Liver (tissue), 9 donors: ENCODE data around the gene HS6ST3. TPM values are rescaled to one million over a fixed set of nuclear protein-coding genes. Genes with fewer than 3 reads are reported as not detected.

Experiments
- DNase-seq: peaks from one replicate; pipeline ENCODE4 v3.0.0-alpha.2; 2017; ENCODE audit warnings: low spot score
- H3K27ac ChIP-seq, 2 donors: one replicate each; pipeline ENCODE4 v1.7.0; 2013; ENCODE audit warnings: inconsistent platforms in 2 of 2, low read length in 2 of 2, control low read depth in 1 of 2, low read depth in 1 of 2, mild to moderate bottlenecking in 1 of 2
- H3K27me3 ChIP-seq, 4 donors: one replicate each; pipeline versions ENCODE4 v1.6.1 to v1.7.0; 2013; ENCODE audit warnings: low read length in 3 of 4, inconsistent platforms in 1 of 4, mild to moderate bottlenecking in 1 of 4, moderate library complexity in 1 of 4; ENCODE audit not compliant: control insufficient read depth in 4 of 4, insufficient read depth in 4 of 4
- H3K36me3 ChIP-seq, 4 donors: one replicate each; pipeline versions ENCODE4 v1.6.1 to v1.7.0; 2013; ENCODE audit warnings: low read length in 3 of 4, mild to moderate bottlenecking in 3 of 4, low read depth in 1 of 4, moderate library complexity in 1 of 4; ENCODE audit not compliant: control insufficient read depth in 4 of 4, insufficient read depth in 3 of 4
- H3K4me1 ChIP-seq, 4 donors: one replicate each; pipeline versions ENCODE4 v1.6.1 to v1.7.0; 2013; ENCODE audit warnings: low read length in 3 of 4, mild to moderate bottlenecking in 3 of 4, moderate library complexity in 1 of 4; ENCODE audit not compliant: control insufficient read depth in 4 of 4, insufficient read depth in 4 of 4
- H3K4me3 ChIP-seq, 3 donors: one replicate each; pipeline versions ENCODE4 v1.6.1 to v1.7.0; 2013; ENCODE audit warnings: low read length in 3 of 3, control low read depth in 1 of 3, low read depth in 1 of 3, mild to moderate bottlenecking in 1 of 3
- H3K9ac ChIP-seq, 2 donors: one replicate each; pipeline ENCODE4 v1.7.0; 2013; ENCODE audit warnings: low read length in 2 of 2, mild to moderate bottlenecking in 2 of 2, moderate library complexity in 2 of 2, control low read depth in 1 of 2, low read depth in 1 of 2
- H3K9me3 ChIP-seq, 4 donors: one replicate each; pipeline versions ENCODE4 v1.6.1 to v1.7.0; 2013; ENCODE audit warnings: low read length in 3 of 4; ENCODE audit not compliant: control insufficient read depth in 4 of 4
- ATF3 ChIP-seq: IDR thresholded peaks from 2 replicates; pipeline ENCODE4 v1.6.1; 2016; ENCODE audit warnings: antibody characterized with exemption
- EGR1 ChIP-seq, 2 donors: IDR thresholded peaks; 2 replicates each; pipeline ENCODE4 v1.6.1; 2016 to 2018; ENCODE audit warnings: antibody characterized with exemption in 2 of 2, low read depth in 2 of 2
- FOXA1 ChIP-seq: IDR thresholded peaks from 2 replicates; pipeline ENCODE4 v1.6.1; 2016; ENCODE audit warnings: antibody characterized with exemption
- FOXA2 ChIP-seq: IDR thresholded peaks from 2 replicates; pipeline ENCODE4 v1.6.1; 2016; ENCODE audit warnings: antibody characterized with exemption
- GABPA ChIP-seq, 2 donors: IDR thresholded peaks in 1 of 2; conservative IDR thresholded peaks in 1 of 2; 2 replicates each; pipeline ENCODE4 v1.6.1; 2016; ENCODE audit warnings: antibody characterized with exemption in 2 of 2, mild to moderate bottlenecking in 1 of 2, moderate library complexity in 1 of 2
- HNF4A ChIP-seq, 2 donors: conservative IDR thresholded peaks; 2 replicates each; pipeline ENCODE4 v1.6.1; 2016; ENCODE audit warnings: antibody characterized with exemption in 2 of 2, mild to moderate bottlenecking in 2 of 2
- HNF4G ChIP-seq: IDR thresholded peaks from 2 replicates; pipeline ENCODE4 v1.6.1; 2016; ENCODE audit warnings: antibody characterized with exemption
- JUND ChIP-seq, 2 donors: IDR thresholded peaks; 2 replicates each; pipeline ENCODE4 v1.6.1; 2016; ENCODE audit warnings: antibody characterized with exemption in 2 of 2
- MAX ChIP-seq: IDR thresholded peaks from 2 replicates; pipeline ENCODE4 v1.6.1; 2016; ENCODE audit warnings: antibody characterized with exemption
- NR2F2 ChIP-seq: IDR thresholded peaks from 2 replicates; pipeline ENCODE4 v1.6.1; 2016; ENCODE audit warnings: antibody characterized with exemption
- RAD21 ChIP-seq, 2 donors: IDR thresholded peaks; 2 replicates each; pipeline ENCODE4 v1.6.1; 2016; ENCODE audit warnings: antibody characterized with exemption in 2 of 2, mild to moderate bottlenecking in 2 of 2
- REST ChIP-seq: IDR thresholded peaks from 2 replicates; pipeline ENCODE4 v1.6.1; 2016; ENCODE audit warnings: antibody characterized with exemption, mild to moderate bottlenecking
- RXRA ChIP-seq, 2 donors: IDR thresholded peaks; 2 replicates each; pipeline ENCODE4 v1.6.1; 2017 to 2018; ENCODE audit warnings: antibody characterized with exemption in 2 of 2, mild to moderate bottlenecking in 1 of 2
- TAF1 ChIP-seq: conservative IDR thresholded peaks from 2 replicates; pipeline ENCODE4 v1.6.1; 2016; ENCODE audit warnings: antibody characterized with exemption, mild to moderate bottlenecking
- YY1 ChIP-seq: IDR thresholded peaks from 2 replicates; pipeline ENCODE4 v1.6.1; 2016; ENCODE audit warnings: antibody characterized with exemption, mild to moderate bottlenecking
- ZBTB33 ChIP-seq: IDR thresholded peaks from 2 replicates; pipeline ENCODE4 v1.6.1; 2016; ENCODE audit warnings: antibody characterized with exemption
- WGBS: extraction: QIAGEN DNeasy Blood & Tissue Kit; methylation state at CpG from one replicate; pipeline ENCODE4 v1.1.7; 2013; 5-methylcytosine and 5-hydroxymethylcytosine counted together
- polyA plus RNA-seq, 2 donors: library from polyadenylated mRNA; stranded (reverse) in 1 of 2; unstranded in 1 of 2; fragments of 200-250 nt in 1 of 2; fragments of >200 nt in 1 of 2; fragmentation: Nextera tagmentation in 1 of 2; extraction: Ambion mirVana in 1 of 2; gene quantifications; one replicate each; pipeline versions ENCODE4 v1.2.1 to v1.2.3, GENCODE V29; 2013 to 2015
- total RNA-seq, 2 donors: library from RNA; depleted of rRNA; stranded (reverse); fragments of >200 nt; gene quantifications; one replicate each; pipeline ENCODE4 v1.2.3, GENCODE V29; 2014
- donor health status: healthy.
- donor health status: healthy.
- donor health status: healthy.
- donor health status: healthy.
- donor health status: healthy.

Gene HS6ST3
- total and polyA plus RNA-seq, 4 donors = under 0.01 TPM; not detected in 3

- no peak for TF ChIP-seq REST
- no peak for TF ChIP-seq HNF4A (conservative IDR thresholded peaks at IDR 0.05)
- TF ChIP-seq NR2F2 = no peak
- TF ChIP-seq EGR1 (IDR thresholded peaks at IDR 0.05; ENCODE audit: low read depth in 2 of 2) = no peak
Measured at GRCh38 chr13:96797136-96797535, 707.2 kb downstream of the HS6ST3 start (continued).

- no peak for DNase-seq
- 79% methylated on average over 3 of the region's 3 CpGs for WGBS
- H3K27me3 ChIP-seq = peaks cover 0 to 8% (median 0%) of the 10 kb centered on the region in 4 donors
- H3K4me3 ChIP-seq = no peak overlapping the region
- no peaks in the 10 kb centered on the region for H3K4me1 ChIP-seq
- H3K9me3 ChIP-seq = no peaks in the 10 kb centered on the region
- H3K36me3 ChIP-seq = no peaks in the 10 kb centered on the region
- no peak for TF ChIP-seq YY1
- TF ChIP-seq HNF4G = no peak
- TF ChIP-seq REST = no peak
- no peak for TF ChIP-seq ATF3
- no peak overlapping the region for H3K9ac ChIP-seq
- H3K27ac ChIP-seq = no peak overlapping the region
Measured at GRCh38 chr13:96803456-96804100, 713.7 kb downstream of the HS6ST3 start.

- 81% methylated on average over 6 of the region's 6 CpGs for WGBS
Measured at GRCh38 chr13:96804174-96804573, 714.3 kb downstream of the HS6ST3 start.

More at GRCh38 chr13:96804174-96804573, 714.3 kb downstream of the HS6ST3 start:
- TF ChIP-seq ATF3 (no peak), FOXA2 (no peak), RXRA (IDR thresholded peaks at IDR 0.05) (no peak), FOXA1 (no peak), REST (no peak), RAD21 (IDR thresholded peaks at IDR 0.05) (no peak), JUND (IDR thresholded peaks at IDR 0.05) (no peak), TAF1 (no peak), NR2F2 (no peak), GABPA (IDR thresholded peaks at IDR 0.05 in 1 of 2, conservative IDR thresholded peaks at IDR 0.05 in 1 of 2) (no peak), ZBTB33 (no peak), MAX (no peak)
- Histone ChIP-seq H3K36me3 (no peaks in the 10 kb centered on the region), H3K27me3 (peaks cover 0 to 8% (median 0%) of the 10 kb centered on the region in 4 donors), H3K27ac (no peak overlapping the region), H3K9me3 (no peaks in the 10 kb centered on the region), H3K4me3 (no peak overlapping the region), H3K4me1 (no peaks in the 10 kb centered on the region), H3K9ac (no peak overlapping the region)
- no peak for DNase-seq
